Measurements from ENCODE around the gene ACTR10.

DNA sequence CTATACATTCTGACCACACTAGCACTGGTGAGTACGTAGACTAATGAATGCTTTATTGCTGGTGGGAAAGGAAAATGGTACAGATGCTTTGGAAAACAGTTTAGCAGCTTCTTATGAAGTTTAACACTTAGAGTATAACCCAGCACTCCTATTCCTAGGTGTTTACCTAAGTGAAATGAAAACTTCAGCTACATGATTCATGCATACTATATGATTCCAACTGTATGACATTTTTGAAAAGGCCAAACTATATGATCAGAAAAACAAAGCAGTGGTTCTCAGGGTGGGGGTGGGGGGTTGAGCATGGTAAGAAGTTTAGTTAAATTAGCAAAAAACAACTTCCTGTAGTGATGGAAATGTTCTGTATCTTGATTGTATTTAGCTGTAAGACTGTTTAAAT lies 76.3 kb downstream of the ACTR10 start:
- no peak for TF ChIP-seq POLR2A (IDR thresholded peaks at IDR 0.05)
- TF ChIP-seq, protein P1, sequence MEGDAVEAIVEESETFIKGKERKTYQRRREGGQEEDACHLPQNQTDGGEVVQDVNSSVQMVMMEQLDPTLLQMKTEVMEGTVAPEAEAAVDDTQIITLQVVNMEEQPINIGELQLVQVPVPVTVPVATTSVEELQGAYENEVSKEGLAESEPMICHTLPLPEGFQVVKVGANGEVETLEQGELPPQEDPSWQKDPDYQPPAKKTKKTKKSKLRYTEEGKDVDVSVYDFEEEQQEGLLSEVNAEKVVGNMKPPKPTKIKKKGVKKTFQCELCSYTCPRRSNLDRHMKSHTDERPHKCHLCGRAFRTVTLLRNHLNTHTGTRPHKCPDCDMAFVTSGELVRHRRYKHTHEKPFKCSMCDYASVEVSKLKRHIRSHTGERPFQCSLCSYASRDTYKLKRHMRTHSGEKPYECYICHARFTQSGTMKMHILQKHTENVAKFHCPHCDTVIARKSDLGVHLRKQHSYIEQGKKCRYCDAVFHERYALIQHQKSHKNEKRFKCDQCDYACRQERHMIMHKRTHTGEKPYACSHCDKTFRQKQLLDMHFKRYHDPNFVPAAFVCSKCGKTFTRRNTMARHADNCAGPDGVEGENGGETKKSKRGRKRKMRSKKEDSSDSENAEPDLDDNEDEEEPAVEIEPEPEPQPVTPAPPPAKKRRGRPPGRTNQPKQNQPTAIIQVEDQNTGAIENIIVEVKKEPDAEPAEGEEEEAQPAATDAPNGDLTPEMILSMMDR (IDR thresholded peaks at IDR 0.05), result no peak
